ENCODE data around the gene HNRNPA1L2.
"Not testable (repeated sequence)": the region's sequence is repeated elsewhere in the genome, so short reads cannot be mapped to it uniquely, and the experiment has no call there.

Gene HNRNPA1L2

GRCh38 chr13:52642131-52642530 lies at the start of gene HNRNPA1L2:
TSS of gene HNRNPA1L2 (plus strand) at chr13:52642431. CDS start at chr13:52642493, 62 bp downstream.
- DNase-seq = no peak

- not testable (repeated sequence) for DNase-seq
Observed at GRCh38 chr13:52593175-52593574, 49.1 kb upstream of the HNRNPA1L2 start.

DNA sequence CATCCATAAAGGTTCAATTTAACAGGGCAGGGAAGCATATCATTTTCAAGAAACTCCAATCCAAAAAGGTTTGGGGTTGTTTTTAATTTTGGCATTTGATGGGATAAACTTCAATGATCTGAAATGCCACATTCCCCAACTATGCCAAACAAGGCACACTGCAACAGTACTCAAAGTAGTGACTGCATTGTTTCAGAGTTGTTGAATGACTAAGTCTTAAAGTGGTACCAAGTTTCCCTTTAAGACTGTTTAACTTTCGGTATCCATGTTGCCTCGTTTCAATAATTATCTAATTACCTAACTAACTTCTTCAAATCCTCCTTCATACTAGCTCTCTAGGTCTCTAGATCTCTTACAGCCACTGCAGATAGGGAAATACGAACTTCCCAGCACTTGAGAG lies 48.4 kb upstream of the HNRNPA1L2 start:
- not testable (repeated sequence) for DNase-seq

DNA sequence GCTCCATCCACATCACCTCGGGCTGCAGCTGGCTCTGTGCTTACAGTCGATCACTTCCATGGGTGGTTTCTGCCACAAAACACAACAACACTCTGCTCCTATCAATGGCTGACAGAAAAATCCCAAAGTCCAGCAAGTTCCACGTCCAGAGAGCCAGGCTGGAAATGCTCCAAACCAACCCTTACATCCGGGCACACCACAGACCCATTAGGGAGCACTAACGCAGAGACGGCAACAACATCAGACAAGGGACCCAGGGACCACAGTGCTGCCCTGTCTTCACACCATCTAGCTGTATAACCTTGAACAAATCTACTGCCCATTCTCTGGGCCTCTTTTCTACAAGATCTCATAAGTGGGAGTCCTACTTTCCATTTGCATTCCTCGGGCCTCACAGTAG lies 47.9 kb upstream of the HNRNPA1L2 start:
- not testable (repeated sequence) for DNase-seq

DNA sequence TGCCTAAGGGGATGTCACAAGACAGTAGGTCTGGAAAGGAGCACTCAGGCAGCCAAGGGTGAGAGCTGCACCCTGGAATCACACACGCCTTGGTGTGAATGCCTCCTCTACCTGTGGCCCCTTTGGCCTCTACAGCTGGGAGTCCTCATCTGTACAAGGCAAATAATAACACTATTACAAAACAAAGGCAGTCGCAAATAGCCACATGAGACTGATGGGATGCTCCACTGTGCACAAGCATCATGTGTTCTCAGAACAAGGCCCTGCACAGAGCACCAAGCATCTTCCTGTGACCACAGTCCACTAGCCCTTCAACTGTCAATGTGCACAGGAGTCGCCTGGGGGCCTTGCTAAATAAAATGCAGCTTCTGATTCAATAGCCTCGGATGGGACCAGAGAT lies 44.6 kb upstream of the HNRNPA1L2 start:
- no peak for DNase-seq

DNA sequence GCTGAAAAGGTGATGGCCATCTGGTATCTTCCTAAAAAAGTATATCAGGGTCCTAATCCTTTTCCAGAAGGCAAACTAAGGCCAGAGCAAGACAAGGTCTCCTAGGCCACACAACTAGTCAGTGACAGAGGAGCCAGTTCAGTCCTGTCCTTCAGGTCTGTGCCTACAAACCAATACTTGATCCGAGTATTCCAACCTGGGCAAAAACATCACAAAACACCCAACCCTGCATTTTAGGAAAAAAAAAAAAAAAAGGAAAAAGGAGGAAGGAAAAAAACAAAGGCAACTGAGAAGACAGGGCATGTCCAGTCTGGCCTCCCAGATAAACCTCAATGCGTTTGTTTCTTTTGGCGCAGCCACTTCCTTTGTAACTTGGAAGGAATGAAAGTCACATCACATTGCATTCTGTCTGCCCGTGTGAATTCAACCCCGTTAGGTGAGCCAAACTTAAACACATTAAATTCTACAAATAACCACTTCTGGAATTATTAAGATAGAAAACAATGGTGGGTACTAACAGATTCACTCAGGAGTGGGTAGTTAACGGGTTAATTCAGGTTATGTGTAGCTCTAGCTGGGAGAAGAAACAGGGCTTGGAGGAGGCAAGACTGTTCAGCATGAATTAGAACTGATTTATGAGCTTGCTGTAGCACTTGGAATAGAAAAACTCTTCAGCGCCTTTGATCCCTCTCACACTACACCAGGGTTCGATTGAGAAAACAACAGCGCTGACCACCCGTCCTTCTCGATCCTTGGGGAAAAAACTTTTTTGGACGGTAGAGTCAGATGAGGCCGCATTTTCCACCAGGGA lies 43.0 kb upstream of the HNRNPA1L2 start:
- peak; percentile 72 for DNase-seq

DNA sequence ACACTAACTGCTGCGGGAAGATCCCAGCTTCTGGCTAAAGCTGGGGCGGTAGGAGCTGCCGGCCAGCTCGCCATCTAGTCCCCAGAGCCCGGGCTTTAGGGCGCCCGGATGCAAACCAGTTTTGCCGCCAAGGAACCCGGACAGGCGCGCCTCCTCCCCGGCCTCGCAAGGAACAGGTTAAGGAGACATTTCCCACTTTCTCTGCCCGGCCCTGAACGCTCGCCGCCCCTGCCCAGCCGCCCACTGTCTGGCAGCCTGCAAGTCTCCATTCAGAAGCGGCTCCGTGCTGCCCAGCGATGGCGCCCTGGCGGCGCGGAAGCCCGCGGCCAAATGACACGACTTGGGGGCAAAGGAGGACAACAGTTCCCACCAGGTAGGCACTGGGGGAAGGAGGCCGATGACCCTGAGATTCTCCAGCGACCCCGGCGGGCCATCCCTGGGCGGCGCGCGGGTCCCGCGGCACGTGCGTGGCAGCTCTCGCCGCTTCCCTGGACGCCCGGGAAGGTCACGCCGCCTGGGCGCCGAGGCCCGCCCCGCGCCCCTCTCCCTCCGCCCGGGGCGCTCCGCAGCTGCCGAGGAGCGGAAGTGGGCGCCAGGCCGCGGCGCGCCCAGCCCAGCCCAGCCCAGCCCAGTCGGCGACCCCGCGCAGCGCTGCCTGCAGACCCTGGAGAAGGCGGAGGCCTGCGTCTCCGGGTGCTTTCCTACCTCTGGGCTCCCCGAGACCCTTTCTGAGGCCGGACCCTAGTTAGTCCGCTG lies 42.2 kb upstream of the HNRNPA1L2 start:
- DNase-seq = peak; percentile 66

DNA sequence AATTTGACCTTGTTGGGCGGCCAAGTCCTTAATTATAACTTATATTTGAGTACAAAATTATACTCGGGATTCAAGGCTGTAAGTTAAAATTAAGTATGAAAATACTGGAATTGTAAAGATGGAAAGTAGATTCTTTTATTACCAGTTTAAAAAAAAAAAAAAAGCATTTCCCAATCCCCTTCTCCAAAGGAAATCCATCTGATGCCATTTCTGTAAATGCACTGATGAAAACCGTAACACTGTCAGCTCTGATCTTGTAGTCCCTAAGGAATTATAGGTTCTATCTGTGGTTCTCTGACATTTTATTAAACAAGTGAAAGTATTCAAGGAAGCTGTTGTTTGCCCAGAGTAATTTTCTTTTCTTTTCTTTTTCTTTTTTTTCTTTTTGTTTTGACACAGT lies 41.6 kb upstream of the HNRNPA1L2 start:
- DNase-seq = peak; percentile 53

- DNase-seq = not testable (repeated sequence)
Observed at GRCh38 chr13:52603316-52603715, 38.9 kb upstream of the HNRNPA1L2 start.

DNA sequence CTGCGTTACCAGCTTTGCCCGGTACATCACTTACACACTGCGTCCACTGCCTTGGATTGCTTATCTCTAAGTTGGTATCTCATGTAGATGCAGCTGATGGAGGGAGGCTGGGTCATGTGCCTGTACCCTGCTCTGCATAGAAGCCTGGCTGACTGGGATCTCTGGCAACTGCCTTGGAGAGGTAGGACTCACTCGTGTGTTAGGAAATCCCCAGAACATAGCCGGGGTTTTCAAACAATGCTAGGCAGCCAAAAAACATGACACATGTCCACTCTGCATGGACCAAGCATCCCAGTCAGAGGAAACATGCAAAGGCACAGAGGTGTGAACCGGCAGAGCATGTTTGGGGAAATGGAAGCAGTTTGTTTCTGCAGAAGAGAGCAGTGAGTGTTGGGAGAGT lies 36.1 kb upstream of the HNRNPA1L2 start:
- not testable (repeated sequence) for DNase-seq

DNA sequence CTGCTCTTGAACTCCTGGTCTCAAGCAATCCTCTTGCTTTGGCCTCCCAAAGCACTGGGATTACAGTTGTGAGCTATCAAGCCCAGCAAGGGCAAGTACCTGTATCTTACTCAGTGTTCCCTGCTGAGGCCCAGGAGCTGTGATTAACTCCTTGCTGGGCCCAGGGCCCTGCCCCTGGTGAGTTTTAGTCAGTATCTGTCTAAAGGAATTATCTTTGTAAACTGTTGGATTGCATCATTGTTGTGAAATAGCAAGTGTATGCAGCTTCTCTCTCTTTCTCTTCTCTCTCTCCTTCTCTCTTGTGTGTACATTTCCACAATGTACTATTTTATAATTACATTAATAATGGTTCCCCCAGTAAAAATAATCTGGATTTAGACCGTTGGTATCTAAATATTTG lies 35.4 kb upstream of the HNRNPA1L2 start:
- DNase-seq = peak; percentile 70

GRCh38 chr13:52608184-52608583 lies 34.0 kb upstream of the HNRNPA1L2 start:
- DNase-seq = peak; percentile 52

GRCh38 chr13:52609013-52609606 lies 33.1 kb upstream of the HNRNPA1L2 start:
- peak; percentile 78 for DNase-seq

DNA sequence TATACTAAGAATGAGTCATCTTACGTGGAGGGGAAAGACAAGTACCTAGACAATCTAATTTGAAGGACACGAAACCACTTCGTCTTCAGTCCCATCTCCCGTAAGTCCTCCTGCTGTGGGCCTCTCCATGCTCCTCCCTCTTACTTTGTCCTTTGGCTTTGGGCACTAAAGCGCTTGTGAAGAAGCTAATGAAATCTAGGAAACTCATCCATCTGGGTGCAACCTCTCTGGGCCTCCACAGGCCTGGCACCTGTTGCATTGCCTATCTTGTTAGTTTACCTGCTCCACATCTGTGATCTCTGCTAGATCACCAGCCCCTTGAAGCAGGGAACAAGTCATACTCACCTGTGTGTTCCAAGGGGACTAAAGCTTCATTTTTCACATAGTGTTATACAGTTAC lies 32.1 kb upstream of the HNRNPA1L2 start:
- DNase-seq = not testable (repeated sequence)

GRCh38 chr13:52615134-52615801 lies 27.0 kb upstream of the HNRNPA1L2 start:
- no peak for DNase-seq

DNA sequence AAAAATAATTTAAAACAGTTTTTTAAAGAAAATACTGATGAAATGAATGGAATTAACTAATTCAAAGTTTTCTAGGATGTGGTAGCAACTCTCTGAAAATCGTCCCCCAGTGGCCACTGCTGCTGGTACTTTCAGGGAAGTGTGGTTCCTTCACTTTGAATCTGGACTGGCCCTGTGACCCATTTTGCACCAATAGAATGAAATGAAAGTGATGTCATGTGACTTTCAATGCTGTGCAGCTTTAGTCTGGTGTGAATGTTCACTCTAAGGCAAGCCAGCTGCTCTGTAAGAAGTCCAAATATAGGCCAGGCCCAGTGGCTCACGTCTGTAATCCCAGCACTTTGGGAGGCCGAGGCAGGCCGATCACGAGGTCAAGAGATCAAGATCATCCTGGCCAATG lies 26.4 kb upstream of the HNRNPA1L2 start:
- peak; percentile 64 for DNase-seq

GRCh38 chr13:52617070-52618060 lies 24.9 kb upstream of the HNRNPA1L2 start:
- peak; percentile 96 for DNase-seq

- not testable (repeated sequence) for DNase-seq
Observed at GRCh38 chr13:52631083-52631690, 11.0 kb upstream of the HNRNPA1L2 start.

DNA sequence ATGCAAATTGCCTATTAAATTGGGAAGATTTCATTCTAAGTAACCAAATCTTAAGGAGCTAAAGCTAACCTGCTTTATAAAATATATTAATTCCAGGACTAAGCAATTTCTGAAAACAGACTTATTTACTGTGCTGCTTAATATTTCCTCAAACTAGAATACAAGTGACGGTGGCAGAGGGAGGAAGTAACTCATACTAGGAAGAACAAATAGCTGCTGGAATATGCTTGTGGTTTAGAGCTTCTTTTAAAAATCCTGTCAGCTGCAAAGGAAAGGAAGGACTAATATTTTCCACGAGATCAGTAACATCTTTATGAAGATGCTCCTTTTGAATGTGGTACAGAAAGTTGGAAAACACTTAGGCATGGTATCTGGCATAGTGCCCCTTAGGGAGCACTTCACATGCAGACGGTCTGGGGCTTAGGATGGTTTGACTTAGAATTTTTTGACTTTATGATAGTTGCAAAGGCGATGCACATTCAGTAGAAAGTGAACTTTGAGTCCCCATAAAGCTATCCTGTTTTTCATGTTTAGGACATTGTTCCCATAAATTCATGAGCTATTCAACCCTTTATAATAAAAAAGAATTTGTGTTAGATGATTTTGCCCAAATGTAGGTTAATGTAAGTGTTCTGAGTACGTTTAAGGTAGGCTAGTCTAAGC lies 3.4 kb upstream of the HNRNPA1L2 start:
- no peak for DNase-seq

- DNase-seq = no peak
Observed at GRCh38 chr13:52644108-52644507, 1.9 kb downstream of the HNRNPA1L2 start.

DNA sequence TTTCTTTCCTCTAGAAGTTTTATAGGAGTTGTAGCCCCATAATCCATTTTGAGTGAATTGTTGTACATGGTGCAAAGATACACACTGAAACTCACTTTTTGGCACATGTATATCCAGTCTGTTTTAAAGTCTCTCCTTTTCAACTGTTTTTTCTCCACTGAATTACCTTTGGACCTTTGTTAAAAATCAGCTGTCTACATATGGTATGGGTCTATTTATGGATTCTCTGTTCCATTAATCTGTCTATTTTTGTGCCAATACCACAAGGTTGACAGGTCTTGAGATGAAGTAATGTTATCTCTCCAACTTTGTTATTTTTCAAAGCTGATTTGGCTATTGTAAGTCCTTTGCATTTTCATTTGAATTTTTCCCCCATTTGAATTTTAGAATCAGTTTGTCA lies 4.7 kb downstream of the HNRNPA1L2 start:
- no peak for DNase-seq

Data from OCI-M1 (cell line).